ENCODE results near the gene CARMIL1. TPM values are rescaled to one million over a fixed set of nuclear protein-coding genes. Genes with fewer than 3 reads are reported as not detected.

The CARMIL1 gene
- total and polyA plus RNA-seq, 12 donors = 9.2 to 36.2 (median 14.5) TPM

DNA sequence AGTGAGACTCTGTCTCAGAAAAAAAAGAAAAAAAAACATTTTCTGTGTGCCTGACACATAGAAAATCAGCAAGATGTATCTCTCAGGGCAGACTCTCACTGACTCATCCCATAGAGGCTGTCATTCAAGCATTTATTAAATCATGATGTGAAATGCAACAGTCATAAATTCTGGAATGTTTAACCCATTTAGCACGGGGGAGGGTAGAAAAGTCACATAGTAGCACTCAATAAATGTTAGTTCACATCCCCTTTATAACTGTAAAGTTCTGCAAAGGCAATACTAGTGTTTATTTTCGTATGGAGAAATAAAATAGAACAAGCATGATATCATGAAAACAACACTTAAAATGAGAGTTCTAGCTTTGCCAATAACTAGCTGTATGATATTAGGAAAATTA lies 15.5 kb upstream of the CARMIL1 start:
- 50 to 55% (median 52%) methylated on average over 2 of the region's 2 CpGs for WGBS, 4 donors
- Histone ChIP-seq H3K27me3 (no peaks in the 10 kb centered on the region), H3K27ac (no peak overlapping the region), H3K4me3 (no peak overlapping the region), H3K9me3 (replicated peaks in 1 of 3) (no peaks in the 10 kb centered on the region), H3K4me1 (replicated peaks in 1 of 2) (peaks cover 0 to 8% of the 10 kb centered on the region in 2 donors), H3K36me3 (replicated peaks in 1 of 2) (no peaks in the 10 kb centered on the region)
- no peak for DNase-seq
- intact Hi-C loops (cut with DNase I) = loop anchor here in 1 of 2 donors (10.0 kb wide), 1 partner anchor 341 kb away; no protein-coding TSS in a partner anchor
- TF ChIP-seq POLR2A (IDR thresholded peaks at IDR 0.05) = no peak
- TF ChIP-seq, protein P1, sequence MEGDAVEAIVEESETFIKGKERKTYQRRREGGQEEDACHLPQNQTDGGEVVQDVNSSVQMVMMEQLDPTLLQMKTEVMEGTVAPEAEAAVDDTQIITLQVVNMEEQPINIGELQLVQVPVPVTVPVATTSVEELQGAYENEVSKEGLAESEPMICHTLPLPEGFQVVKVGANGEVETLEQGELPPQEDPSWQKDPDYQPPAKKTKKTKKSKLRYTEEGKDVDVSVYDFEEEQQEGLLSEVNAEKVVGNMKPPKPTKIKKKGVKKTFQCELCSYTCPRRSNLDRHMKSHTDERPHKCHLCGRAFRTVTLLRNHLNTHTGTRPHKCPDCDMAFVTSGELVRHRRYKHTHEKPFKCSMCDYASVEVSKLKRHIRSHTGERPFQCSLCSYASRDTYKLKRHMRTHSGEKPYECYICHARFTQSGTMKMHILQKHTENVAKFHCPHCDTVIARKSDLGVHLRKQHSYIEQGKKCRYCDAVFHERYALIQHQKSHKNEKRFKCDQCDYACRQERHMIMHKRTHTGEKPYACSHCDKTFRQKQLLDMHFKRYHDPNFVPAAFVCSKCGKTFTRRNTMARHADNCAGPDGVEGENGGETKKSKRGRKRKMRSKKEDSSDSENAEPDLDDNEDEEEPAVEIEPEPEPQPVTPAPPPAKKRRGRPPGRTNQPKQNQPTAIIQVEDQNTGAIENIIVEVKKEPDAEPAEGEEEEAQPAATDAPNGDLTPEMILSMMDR (IDR thresholded peaks at IDR 0.05) = no peak

DNA sequence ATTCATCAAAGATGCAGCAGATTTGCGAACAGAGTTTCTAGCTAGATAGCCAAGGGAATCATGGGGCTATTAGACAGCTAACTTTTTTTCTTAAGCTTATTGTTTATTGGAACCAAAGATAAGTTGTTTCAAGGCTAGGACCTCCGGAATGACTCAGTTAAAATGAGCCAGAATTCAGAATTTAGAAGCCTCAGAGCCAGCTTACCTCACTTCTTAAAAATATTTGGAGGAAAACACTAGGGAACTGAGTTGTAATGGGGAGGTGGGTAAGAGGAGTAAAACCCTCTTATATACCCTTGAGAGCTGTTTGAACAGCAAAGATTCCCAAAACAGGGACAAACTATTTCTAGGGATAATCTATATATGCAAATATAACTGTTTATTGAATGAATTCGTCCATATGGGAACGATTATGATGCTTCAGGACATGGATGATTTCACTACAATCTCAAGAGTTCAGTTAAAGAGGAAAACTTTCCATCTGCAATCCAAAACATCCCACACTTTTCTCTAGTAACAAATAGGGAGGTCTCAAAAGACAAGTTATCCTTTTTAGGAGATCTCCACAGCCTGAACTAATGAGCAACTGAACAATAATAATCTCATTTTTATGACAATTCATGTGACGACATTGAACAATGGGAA lies 12.6 kb upstream of the CARMIL1 start:
- no peak for DNase-seq
- H3K4me3 ChIP-seq = no peak overlapping the region
- no peak overlapping the region for H3K27ac ChIP-seq
- H3K36me3 ChIP-seq (replicated peaks in 1 of 2) = no peaks in the 10 kb centered on the region
- H3K27me3 ChIP-seq = no peaks in the 10 kb centered on the region
- peaks cover 0 to 8% of the 10 kb centered on the region in 2 donors for H3K4me1 ChIP-seq (replicated peaks in 1 of 2)
- no peaks in the 10 kb centered on the region for H3K9me3 ChIP-seq (replicated peaks in 1 of 3)
- intact Hi-C loops (cut with DNase I) = loop anchor here in 1 of 2 donors (5.0 to 10.0 kb wide), 2 partner anchors 291 to 338 kb away; no protein-coding TSS in a partner anchor
- TF ChIP-seq POLR2A (IDR thresholded peaks at IDR 0.05) = no peak
- TF ChIP-seq, protein P1 (IDR thresholded peaks at IDR 0.05) = no peak
- 53 to 64% (median 60%) methylated on average over 5 of the region's 5 CpGs for WGBS, 4 donors

DNA sequence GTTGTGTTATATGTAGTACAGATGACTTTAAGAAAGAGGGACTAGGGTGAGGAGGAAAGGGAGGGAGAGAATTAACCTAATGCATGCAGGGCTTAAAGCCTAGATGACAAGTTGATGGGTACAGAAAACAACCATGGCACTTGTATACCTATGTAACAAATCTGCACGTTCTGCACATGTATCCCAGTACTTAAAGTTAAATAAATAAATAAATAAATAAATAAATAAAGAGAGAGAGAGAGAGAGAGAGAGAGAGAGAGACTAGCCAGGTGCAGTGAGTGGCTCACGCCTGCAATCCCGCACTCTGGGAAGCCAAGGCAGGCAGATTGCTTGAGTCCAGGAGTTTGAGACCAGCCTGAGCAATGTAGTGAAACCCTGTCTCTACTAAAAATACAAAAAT lies 11.5 kb upstream of the CARMIL1 start:
- TF ChIP-seq POLR2A (IDR thresholded peaks at IDR 0.05) = no peak
- TF ChIP-seq, protein P1 (IDR thresholded peaks at IDR 0.05) = no peak
- Histone ChIP-seq H3K4me3 (no peak overlapping the region), H3K27ac (no peak overlapping the region), H3K4me1 (replicated peaks in 1 of 2) (peaks cover 0 to 8% of the 10 kb centered on the region in 2 donors), H3K9me3 (replicated peaks in 1 of 3) (no peaks in the 10 kb centered on the region), H3K27me3 (no peaks in the 10 kb centered on the region), H3K36me3 (replicated peaks in 1 of 2) (no peaks in the 10 kb centered on the region)
- intact Hi-C loops (cut with DNase I) = loop anchor here in 1 of 2 donors (5.0 to 10.0 kb wide), 2 partner anchors 290 to 337 kb away; no protein-coding TSS in a partner anchor
- WGBS, 4 donors = 89 to 93% (median 90%) methylated on average over 3 of the region's 3 CpGs
- DNase-seq = no peak

DNA sequence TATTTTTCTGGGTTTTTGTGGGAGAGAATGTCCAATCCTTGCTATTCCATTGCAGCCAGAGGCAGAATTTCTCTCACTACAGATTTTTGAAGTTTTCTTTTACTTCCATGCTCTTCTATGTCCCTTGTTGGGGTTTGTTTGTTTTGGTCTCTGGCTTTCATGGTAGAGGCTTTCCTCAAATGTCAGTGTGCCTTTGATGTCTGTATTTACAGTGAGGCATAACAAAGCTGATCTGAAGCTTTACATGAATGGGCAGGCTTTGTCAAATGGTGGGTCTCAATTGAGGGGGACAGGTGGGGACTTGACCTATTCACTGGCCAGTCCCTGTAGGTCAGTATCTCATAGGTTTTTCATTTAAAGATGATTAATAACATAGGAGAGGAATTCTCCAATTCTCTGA lies 8.6 kb upstream of the CARMIL1 start:
- Histone ChIP-seq H3K9me3 (replicated peaks in 1 of 3) (no peaks in the 10 kb centered on the region), H3K4me3 (no peak overlapping the region), H3K4me1 (replicated peaks in 1 of 2) (peaks cover 0 to 7% of the 10 kb centered on the region in 2 donors), H3K36me3 (replicated peaks in 1 of 2) (no peaks in the 10 kb centered on the region), H3K27me3 (no peaks in the 10 kb centered on the region), H3K27ac (no peak overlapping the region)
- intact Hi-C loops (cut with DNase I) = no loop called here
- no peak for DNase-seq
- no peak for TF ChIP-seq POLR2A (IDR thresholded peaks at IDR 0.05)
- TF ChIP-seq, protein P1 (IDR thresholded peaks at IDR 0.05) = no peak
